Measurements from ENCODE around the gene ANKS1B. TPM values are rescaled to one million over a fixed set of nuclear protein-coding genes. Genes with fewer than 3 reads are reported as not detected.

ANKS1B gene
- total RNA-seq (2021): 5.4 to 6.7 TPM (median 5.8 TPM) in 3 replicates
- percentile 40 among the genes with signal in this experiment for Bru-seq, nascent RNA
- long read RNA-seq, experiment 1, partial matches to known transcripts: 0 of 3 reads
- long read RNA-seq, experiment 1, other reads (novel, unspliced or antisense): 3 of 3 reads
- long read RNA-seq, experiment 2, partial matches to known transcripts: 0 of 5 reads
- long read RNA-seq, experiment 2, other reads (novel, unspliced or antisense): 5 of 5 reads
- long read RNA-seq, experiment 3: 0 reads

DNA sequence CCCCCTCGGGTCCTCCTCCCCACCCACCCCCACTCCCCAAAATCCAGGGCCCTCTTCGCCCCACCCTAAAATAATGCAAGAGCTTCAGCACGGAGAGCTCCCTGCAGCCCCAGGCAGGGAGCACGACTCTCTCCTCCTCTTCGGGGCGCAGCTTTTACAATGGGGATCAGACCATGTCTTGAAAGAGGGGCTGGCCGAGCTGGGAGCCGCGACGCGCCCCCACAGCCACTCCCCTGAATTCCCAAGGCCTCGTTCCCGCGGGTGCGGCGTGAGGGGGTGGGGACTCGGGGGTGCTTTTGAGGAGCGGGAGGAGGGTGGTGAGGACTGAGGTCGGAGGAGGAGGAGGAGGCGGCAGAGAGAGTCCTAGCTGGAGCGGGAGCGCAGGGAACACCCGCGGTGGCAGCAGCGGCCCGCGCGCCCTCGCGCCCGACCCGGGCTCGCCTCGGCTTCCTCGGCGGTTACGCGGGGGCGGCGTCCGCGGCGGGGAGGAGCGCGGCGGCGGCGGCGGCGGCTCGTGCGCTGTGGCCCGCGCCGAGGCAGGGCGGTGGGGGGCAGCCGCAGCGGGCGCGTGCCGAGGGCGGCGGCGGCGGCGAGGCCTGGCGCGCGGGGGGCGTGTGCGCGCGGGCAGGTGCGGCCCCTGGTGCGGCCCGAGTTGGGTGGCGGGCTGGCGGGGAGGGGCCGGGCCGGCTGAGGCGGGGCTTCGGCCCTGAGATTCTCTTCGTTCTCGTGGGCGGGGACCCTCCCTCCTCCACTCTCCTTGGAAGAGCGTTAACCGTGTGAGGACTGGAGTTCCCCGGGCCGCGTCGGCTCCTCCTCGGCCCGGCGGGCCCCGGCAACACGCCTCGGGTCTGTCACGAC is at the start of gene ANKS1B:
Gene ANKS1B (minus strand): TSS at position 666 of the 858 bp plus-strand sequence. CDS start 699 bp downstream, outside the sequence.
- H3K4me3 Mint-ChIP-seq: peak within 1 kb of the TSS; percentile 78
- ATAC-seq: peak; percentile 82
- H3K9me3 Mint-ChIP-seq: no peaks in the 10 kb centered on the region
- H3K36me3 Mint-ChIP-seq: no peaks in the 10 kb centered on the region
- H3K4me1 Mint-ChIP-seq: peaks cover 18% of the 10 kb centered on the region
- ChIA-PET CTCF (interaction anchor here (1.3 to 1.4 kb wide), 3 partner anchors 14 to 420 kb away, joined by 3 to 7 read pairs (median 4); no protein-coding TSS in a partner anchor), POLR2A (interaction anchor here (0.6 to 1.2 kb wide), 3 partner anchors 10 to 853 kb away, joined by 3 read pairs; no protein-coding TSS in a partner anchor)
- TF ChIP-seq, protein P1, sequence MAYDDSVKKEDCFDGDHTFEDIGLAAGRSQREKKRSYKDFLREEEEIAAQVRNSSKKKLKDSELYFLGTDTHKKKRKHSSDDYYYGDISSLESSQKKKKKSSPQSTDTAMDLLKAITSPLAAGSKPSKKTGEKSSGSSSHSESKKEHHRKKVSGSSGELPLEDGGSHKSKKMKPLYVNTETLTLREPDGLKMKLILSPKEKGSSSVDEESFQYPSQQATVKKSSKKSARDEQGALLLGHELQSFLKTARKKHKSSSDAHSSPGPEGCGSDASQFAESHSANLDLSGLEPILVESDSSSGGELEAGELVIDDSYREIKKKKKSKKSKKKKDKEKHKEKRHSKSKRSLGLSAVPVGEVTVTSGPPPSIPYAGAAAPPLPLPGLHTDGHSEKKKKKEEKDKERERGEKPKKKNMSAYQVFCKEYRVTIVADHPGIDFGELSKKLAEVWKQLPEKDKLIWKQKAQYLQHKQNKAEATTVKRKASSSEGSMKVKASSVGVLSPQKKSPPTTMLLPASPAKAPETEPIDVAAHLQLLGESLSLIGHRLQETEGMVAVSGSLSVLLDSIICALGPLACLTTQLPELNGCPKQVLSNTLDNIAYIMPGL (CRISPR knock-in tag; IDR thresholded peaks at IDR 0.05): peak; percentile 20; the same call in 1 of the 2 replicates
- TF ChIP-seq ZNF423 (CRISPR knock-in tag; IDR thresholded peaks at IDR 0.05): peak; percentile 52; the same call in 1 of the 2 replicates
- TF ChIP-seq, protein P2, sequence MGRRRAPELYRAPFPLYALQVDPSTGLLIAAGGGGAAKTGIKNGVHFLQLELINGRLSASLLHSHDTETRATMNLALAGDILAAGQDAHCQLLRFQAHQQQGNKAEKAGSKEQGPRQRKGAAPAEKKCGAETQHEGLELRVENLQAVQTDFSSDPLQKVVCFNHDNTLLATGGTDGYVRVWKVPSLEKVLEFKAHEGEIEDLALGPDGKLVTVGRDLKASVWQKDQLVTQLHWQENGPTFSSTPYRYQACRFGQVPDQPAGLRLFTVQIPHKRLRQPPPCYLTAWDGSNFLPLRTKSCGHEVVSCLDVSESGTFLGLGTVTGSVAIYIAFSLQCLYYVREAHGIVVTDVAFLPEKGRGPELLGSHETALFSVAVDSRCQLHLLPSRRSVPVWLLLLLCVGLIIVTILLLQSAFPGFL (CRISPR knock-in tag; IDR thresholded peaks at IDR 0.05; ENCODE audit: borderline replicate concordance): no peak
- no peak for TF ChIP-seq ZNF232 (CRISPR knock-in tag; IDR thresholded peaks at IDR 0.05)
- TF ChIP-seq TCF7 (CRISPR knock-in tag; IDR thresholded peaks at IDR 0.05; ENCODE audit: low read depth): no peak
- 0 out of 2 replicates have a peak, but pooled peaks have one; percentile 26 for TF ChIP-seq SP1 (CRISPR knock-in tag; conservative IDR thresholded peaks at IDR 0.05)
- no peak for TF ChIP-seq SMAD3 (CRISPR knock-in tag; IDR thresholded peaks at IDR 0.05; ENCODE audit: borderline replicate concordance)
- TF ChIP-seq, protein P3, sequence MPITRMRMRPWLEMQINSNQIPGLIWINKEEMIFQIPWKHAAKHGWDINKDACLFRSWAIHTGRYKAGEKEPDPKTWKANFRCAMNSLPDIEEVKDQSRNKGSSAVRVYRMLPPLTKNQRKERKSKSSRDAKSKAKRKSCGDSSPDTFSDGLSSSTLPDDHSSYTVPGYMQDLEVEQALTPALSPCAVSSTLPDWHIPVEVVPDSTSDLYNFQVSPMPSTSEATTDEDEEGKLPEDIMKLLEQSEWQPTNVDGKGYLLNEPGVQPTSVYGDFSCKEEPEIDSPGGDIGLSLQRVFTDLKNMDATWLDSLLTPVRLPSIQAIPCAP (CRISPR knock-in tag; IDR thresholded peaks at IDR 0.05): no peak
- TF ChIP-seq, protein P4, sequence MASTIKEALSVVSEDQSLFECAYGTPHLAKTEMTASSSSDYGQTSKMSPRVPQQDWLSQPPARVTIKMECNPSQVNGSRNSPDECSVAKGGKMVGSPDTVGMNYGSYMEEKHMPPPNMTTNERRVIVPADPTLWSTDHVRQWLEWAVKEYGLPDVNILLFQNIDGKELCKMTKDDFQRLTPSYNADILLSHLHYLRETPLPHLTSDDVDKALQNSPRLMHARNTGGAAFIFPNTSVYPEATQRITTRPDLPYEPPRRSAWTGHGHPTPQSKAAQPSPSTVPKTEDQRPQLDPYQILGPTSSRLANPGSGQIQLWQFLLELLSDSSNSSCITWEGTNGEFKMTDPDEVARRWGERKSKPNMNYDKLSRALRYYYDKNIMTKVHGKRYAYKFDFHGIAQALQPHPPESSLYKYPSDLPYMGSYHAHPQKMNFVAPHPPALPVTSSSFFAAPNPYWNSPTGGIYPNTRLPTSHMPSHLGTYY (CRISPR knock-in tag; IDR thresholded peaks at IDR 0.05): no peak
- no peak for TF ChIP-seq GABPB1 (CRISPR knock-in tag; IDR thresholded peaks at IDR 0.05)
- peak; percentile 96 for TF ChIP-seq ZNF263 (CRISPR knock-in tag; IDR thresholded peaks at IDR 0.05; ENCODE audit: low read depth)
- TF ChIP-seq, protein P5, sequence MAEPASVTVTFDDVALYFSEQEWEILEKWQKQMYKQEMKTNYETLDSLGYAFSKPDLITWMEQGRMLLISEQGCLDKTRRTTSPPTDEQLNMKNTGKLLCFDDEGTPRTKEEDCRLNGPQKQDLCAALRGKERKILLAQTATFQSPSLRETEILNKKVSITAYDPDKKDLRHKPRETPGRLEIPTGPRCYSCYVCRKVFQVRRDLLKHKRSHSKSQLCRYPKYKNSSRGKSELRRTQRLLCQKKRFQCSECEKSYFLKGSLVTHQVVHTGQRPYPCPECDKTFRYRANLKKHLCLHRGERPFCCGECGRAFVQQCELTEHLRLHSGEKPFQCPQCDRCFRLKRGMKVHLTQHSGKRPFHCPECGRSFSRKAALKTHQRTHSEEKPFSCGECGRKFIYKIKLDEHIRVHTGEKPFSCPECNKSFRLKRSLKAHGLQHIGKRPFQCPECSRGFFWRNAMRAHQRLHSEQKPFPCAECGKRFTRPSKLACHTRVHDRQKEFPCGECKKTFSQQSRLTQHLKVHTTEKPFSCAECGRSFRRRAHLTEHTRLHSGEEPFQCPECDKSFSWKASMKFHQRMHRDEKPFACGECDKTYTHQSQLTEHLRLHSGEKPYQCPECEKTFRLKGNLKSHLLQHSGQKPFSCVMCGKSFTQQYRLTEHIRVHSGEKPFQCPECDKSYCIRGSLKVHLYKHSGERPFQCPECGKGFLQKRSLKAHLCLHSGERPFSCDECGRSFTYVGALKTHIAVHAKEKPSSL (CRISPR knock-in tag; conservative IDR thresholded peaks at IDR 0.05): no peak
- TF ChIP-seq, protein P6, sequence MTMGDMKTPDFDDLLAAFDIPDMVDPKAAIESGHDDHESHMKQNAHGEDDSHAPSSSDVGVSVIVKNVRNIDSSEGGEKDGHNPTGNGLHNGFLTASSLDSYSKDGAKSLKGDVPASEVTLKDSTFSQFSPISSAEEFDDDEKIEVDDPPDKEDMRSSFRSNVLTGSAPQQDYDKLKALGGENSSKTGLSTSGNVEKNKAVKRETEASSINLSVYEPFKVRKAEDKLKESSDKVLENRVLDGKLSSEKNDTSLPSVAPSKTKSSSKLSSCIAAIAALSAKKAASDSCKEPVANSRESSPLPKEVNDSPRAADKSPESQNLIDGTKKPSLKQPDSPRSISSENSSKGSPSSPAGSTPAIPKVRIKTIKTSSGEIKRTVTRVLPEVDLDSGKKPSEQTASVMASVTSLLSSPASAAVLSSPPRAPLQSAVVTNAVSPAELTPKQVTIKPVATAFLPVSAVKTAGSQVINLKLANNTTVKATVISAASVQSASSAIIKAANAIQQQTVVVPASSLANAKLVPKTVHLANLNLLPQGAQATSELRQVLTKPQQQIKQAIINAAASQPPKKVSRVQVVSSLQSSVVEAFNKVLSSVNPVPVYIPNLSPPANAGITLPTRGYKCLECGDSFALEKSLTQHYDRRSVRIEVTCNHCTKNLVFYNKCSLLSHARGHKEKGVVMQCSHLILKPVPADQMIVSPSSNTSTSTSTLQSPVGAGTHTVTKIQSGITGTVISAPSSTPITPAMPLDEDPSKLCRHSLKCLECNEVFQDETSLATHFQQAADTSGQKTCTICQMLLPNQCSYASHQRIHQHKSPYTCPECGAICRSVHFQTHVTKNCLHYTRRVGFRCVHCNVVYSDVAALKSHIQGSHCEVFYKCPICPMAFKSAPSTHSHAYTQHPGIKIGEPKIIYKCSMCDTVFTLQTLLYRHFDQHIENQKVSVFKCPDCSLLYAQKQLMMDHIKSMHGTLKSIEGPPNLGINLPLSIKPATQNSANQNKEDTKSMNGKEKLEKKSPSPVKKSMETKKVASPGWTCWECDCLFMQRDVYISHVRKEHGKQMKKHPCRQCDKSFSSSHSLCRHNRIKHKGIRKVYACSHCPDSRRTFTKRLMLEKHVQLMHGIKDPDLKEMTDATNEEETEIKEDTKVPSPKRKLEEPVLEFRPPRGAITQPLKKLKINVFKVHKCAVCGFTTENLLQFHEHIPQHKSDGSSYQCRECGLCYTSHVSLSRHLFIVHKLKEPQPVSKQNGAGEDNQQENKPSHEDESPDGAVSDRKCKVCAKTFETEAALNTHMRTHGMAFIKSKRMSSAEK (CRISPR knock-in tag; IDR thresholded peaks at IDR 0.05; ENCODE audit: borderline replicate concordance): no peak
- TF ChIP-seq, protein P7, sequence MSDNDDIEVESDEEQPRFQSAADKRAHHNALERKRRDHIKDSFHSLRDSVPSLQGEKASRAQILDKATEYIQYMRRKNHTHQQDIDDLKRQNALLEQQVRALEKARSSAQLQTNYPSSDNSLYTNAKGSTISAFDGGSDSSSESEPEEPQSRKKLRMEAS (CRISPR knock-in tag; IDR thresholded peaks at IDR 0.05): 0 out of 2 replicates have a peak, but pooled peaks have one; percentile 17
- TF ChIP-seq RORB (CRISPR knock-in tag; IDR thresholded peaks at IDR 0.05): no peak
- no peak for TF ChIP-seq CREB1 (CRISPR knock-in tag; IDR thresholded peaks at IDR 0.05)
- no peak for TF ChIP-seq NR3C1 (CRISPR knock-in tag; conservative IDR thresholded peaks at IDR 0.05; ENCODE audit: low read depth)
- TF ChIP-seq KAT7 (CRISPR knock-in tag; IDR thresholded peaks at IDR 0.05; ENCODE audit: borderline replicate concordance): no peak; the same call in 1 of the 2 replicates
- no peak within 1 kb of the TSS for H3K27ac Mint-ChIP-seq
- DNase-seq (ENCODE audit: low spot score): peak; percentile 70
- H3K27me3 Mint-ChIP-seq (ENCODE audit: low read depth): peaks cover 37% of the 10 kb centered on the region
